22Rv1 (cell line): ENCODE data around the gene EYS.
A peak's percentile ranks its signal among the peaks of the same experiment; 100 is the strongest.
"Not testable (repeated sequence)": the region's sequence is repeated elsewhere in the genome, so short reads cannot be mapped to it uniquely, and the experiment has no call there.

Source experiments
- H3K27ac ChIP-seq: fragments of 450-650 bp; 2 replicates; pipeline ENCODE4 v1.5.1; 2017
- ZFX ChIP-seq: fragments of 450-650 bp; IDR thresholded peaks from 2 replicates; pipeline ENCODE4 v1.6.1; 2017; ENCODE audit warnings: antibody characterized with exemption, borderline replicate concordance
- TF ChIP-seq, protein P1 (sequence below): fragments of 450-650 bp; IDR thresholded peaks from 2 replicates; pipeline ENCODE4 v1.5.1; 2017; ENCODE audit warnings: mild to moderate bottlenecking

Gene EYS

DNA sequence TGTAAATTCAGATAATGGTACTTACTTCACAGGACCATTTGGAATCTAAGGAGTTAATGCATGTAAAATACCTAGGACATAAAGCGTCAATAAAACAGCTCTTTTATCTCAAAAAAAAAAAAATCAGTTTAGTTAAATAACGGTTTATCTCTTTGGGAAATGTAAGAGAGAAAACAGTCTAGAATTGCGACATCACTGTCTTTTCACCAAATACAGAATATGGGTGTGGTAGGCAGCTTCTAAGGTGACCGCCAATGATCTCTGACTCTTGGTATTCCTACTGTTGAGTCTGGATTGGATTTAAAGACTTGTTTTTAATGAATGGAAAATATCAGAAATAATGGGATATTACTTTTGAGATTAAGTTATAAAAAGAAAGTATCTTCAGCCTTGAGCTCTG, 111.5 kb downstream of the EYS start:
- TF ChIP-seq ZFX: no peak
- TF ChIP-seq, protein P1, sequence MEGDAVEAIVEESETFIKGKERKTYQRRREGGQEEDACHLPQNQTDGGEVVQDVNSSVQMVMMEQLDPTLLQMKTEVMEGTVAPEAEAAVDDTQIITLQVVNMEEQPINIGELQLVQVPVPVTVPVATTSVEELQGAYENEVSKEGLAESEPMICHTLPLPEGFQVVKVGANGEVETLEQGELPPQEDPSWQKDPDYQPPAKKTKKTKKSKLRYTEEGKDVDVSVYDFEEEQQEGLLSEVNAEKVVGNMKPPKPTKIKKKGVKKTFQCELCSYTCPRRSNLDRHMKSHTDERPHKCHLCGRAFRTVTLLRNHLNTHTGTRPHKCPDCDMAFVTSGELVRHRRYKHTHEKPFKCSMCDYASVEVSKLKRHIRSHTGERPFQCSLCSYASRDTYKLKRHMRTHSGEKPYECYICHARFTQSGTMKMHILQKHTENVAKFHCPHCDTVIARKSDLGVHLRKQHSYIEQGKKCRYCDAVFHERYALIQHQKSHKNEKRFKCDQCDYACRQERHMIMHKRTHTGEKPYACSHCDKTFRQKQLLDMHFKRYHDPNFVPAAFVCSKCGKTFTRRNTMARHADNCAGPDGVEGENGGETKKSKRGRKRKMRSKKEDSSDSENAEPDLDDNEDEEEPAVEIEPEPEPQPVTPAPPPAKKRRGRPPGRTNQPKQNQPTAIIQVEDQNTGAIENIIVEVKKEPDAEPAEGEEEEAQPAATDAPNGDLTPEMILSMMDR: no peak
- no peak overlapping the region for H3K27ac ChIP-seq

DNA sequence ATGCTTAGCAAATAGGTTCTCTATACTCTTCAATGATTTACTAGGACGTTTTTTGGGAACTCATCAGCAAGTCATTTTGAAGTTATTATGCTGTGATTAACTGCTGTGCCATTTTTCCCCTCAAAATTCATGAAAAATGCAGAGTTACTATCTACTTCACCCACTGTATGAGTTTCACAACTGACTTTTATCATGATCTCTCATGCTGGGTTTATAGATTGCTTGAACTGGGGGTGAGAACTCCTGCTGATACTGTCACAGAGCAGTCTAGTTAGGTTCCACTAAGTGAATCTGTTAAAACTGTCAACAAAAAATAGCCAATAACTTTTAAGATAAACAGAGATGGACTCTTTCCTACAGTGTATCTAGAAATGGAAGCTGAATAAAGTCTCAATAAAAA, 136.7 kb downstream of the EYS start:
- TF ChIP-seq, protein P1: no peak
- no peak for TF ChIP-seq ZFX
- no peak overlapping the region for H3K27ac ChIP-seq

DNA sequence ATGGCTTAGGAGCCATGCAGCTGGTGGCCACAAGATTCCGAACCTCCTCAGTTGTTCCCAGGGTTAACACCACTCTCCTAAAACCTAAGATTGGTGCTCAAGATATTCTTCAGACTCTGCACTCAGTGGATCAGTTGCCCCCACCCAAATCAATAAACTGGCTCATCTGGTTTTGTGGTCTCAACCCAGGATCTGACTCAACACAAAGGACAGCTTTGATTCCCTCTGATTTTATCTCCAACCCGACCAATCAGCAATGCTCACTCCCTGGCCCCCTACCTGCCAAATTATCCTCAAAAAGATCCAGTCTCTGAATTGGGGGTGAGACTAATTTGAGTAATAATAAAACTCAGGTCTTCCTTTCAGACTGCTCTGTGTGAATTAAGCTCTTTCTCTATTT, 137.5 kb downstream of the EYS start:
- no peak for TF ChIP-seq ZFX
- TF ChIP-seq, protein P1: no peak
- H3K27ac ChIP-seq: no peak overlapping the region

DNA sequence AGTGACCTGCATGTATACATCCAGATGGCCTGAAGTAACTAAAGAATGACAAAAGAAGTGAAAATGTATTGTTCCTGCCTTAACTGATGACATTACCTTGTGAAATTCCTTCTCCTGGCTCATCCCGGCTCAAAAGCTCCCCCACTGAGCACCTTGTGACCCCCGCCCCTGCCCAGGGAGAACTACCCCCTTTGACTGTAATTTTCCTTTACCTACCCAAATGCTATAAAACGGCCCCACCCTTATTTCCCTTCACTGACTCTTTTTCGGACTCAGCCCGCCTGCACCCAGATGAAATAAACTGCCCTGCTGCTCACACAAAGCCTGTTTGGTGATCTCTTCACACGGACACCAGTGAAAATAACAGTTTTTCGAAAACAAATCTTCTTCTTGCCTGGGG, 138.0 kb downstream of the EYS start:
- not testable (repeated sequence) for H3K27ac ChIP-seq

- no peak for TF ChIP-seq ZFX
- TF ChIP-seq, protein P1: peak; percentile 33
Measured at GRCh38 chr6:65566117-65566516, 140.9 kb downstream of the EYS start.

GRCh38 chr6:65558071-65558470, 149.0 kb downstream of the EYS start:
- no peak overlapping the region for H3K27ac ChIP-seq
- no peak for TF ChIP-seq ZFX

More at GRCh38 chr6:65566117-65566516, 140.9 kb downstream of the EYS start:
- no peak overlapping the region for H3K27ac ChIP-seq

DNA sequence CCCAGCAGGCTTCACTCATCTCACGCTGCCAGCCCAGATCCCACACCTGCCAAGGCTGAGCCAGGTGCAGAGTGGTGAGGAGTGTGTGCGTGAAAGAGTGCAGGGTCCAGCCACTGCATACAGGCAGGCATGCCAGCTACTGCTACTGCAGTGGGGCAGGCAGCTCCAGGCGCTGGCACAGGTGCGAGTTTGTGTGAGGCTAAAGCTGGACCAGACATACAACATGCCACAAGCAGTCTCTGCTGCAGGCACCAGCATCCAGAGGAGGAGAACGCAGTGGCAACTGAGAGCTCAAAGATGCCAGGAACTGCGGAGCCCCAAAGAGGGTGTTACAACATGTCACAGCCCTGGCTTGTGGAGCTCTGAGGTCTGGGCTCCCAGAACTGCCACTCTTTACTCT, 149.8 kb downstream of the EYS start:
- no peak overlapping the region for H3K27ac ChIP-seq
- TF ChIP-seq, protein P1: no peak
- TF ChIP-seq ZFX: no peak

- TF ChIP-seq ZFX: no peak
- TF ChIP-seq, protein P1: no peak
- H3K27ac ChIP-seq: no peak overlapping the region
Measured at GRCh38 chr6:65546894-65547293, 160.1 kb downstream of the EYS start.
